GM04503 (cell line): ENCODE data around the gene CDK5RAP2.
A peak's percentile ranks its signal among the peaks of the same experiment; 100 is the strongest.
"Not testable (repeated sequence)": the region's sequence is repeated elsewhere in the genome, so short reads cannot be mapped to it uniquely, and the experiment has no call there.

Experiments used
- DNase-seq: peaks from one replicate; pipeline ENCODE4 v3.0.0-alpha.2; 2012; ENCODE audit warnings: low read depth

Gene CDK5RAP2

DNA sequence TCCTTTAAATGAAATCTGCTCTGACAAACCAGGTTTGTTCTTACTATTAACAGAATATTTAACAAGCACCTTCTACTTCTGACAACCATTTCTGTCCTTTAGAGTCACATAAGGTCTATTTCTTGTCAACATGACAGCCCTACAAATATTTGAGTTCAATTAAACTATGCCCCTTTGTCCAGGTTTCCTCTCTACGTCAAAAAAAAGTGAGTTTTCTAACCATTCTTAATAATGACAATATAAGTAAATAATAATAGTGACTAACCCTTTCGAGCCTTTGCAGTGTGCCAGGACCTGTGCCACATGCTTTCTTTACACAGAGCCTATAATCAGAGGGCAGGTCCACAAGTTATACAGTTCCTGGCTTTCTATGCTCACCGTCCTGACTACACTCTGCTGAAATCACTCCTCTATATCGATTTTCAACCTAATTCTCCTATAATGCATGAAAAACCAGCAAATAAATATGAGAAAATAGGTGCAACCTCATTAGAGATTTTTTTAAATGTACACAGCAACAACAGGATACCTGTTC lies 115.0 kb downstream of the CDK5RAP2 start:
- no peak for DNase-seq

DNA sequence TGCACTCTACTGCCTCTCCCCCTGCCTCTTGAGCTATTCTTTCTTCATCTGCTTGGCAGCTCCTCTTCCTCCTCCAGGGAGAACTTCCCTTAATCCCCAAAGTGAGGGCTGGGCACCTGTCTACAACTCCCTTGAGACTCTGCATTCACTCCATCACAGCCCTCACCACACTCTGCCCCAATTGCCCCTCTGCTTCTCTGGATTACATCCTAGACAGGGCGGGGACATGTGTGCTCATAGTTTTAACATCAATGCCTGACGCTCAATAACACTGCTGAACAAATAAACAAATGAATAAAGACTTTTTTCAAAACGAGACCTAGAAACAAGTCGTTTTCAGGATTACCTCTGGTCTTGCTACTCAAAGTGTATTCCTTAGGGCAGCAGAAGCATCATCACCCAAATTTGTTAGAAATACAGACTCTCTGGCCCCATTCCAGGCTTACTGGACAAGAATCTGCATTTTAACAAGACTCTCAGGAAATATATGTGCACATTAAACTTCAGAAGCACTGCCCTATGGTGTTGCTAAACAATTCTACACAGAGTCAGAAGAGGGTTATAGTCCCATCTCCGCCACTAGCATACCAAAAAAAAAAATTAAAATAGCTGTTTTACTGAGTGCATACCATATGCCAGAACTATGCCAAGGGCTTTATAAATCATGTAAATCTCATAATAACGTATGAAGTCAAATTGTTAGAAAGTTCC lies 115.6 kb downstream of the CDK5RAP2 start:
- no peak for DNase-seq

DNA sequence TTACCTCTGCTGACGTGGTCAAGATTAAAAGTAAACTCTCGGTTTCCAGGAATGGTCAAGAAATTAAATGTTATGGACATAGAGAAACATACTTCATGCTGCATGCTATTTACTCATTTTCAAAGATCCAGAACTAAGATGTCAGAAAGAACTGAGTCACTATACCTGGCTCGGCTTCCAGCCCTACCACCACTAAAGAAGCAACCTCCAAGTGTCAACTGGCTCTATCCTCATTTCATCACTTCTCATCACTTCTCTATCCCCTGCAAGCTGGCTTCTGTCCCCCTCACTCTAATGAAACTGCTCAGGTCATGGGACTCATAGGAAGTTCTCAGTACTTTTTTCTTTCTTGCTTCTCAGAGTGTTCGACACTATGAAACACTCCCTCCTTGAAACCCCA lies 116.2 kb downstream of the CDK5RAP2 start:
- no peak for DNase-seq

DNA sequence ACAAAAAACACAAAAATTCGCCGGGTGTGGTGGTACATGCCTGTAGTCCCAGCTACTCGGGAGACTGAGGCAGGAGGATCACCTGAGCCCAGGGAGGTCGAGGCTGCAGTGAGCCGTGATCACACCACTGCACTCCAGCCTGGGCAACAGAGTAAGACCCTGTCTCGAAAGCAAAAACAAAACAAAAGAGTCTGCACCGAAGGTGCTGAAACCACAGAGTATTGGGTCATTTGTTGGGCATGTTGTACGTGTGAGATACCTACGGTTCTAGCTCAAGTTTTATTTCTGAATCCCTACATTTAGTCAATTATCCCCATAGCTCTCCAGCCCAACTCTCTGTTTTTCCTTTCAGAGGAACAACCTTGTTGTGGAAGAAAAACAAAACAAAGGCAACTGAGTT lies 118.3 kb downstream of the CDK5RAP2 start:
- DNase-seq: not testable (repeated sequence)

DNA sequence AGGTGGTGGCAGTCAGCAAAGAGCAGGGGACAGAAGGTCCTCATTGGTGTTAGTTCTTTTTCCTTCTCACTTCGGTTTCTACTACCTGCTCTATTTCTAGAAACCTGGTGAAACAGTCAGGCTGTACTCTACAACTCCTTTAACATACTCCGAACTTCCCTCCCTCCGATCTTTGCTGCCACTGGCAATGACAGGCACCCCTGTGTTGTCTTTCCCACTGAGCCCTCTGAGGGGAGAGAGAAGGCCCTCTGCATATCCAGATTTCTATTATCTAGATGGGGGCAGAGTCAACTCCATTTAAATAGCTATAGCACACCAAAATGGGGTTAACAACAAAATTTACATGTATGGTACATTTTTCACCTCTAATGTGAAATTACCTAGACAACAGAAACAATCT lies 123.7 kb downstream of the CDK5RAP2 start:
- DNase-seq: no peak

DNA sequence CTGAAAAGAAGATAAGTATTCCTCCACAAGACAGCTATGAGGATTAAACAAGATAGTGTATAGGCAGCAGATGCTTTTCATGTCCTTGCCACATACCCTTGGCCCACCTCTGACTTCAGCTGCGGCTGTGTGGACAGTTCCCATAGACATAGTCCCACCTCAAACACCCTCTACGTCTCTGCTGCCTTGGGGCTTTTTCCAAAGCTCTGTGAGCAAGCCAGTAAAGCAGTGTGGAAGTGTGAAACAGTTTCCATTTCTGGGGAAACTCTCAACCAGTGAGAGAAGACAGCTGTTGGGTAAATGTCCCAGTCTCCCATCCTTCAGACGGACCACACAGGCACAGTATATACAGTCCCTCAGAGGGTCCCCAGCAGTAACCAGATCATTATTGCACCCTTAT lies 125.5 kb downstream of the CDK5RAP2 start:
- DNase-seq: no peak

DNA sequence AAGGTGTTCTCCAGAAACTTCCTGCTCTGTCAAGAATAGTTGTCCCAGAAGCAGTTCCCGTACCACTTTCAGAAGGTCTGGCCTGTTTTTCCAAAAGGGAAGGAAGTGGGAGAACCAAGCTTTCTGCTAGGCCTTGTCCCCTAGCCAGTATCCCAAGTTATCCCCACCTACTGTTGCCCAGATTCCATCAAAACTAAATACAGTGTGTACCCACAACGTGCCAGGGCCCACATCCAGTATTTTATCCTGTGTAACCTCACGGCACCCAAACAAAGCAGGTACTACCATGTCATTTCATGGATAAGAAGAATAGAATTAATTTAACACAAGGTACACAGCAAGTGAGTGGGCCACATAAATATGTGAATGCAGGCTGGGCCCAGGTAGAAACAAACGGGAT lies 126.2 kb downstream of the CDK5RAP2 start:
- DNase-seq: no peak

DNA sequence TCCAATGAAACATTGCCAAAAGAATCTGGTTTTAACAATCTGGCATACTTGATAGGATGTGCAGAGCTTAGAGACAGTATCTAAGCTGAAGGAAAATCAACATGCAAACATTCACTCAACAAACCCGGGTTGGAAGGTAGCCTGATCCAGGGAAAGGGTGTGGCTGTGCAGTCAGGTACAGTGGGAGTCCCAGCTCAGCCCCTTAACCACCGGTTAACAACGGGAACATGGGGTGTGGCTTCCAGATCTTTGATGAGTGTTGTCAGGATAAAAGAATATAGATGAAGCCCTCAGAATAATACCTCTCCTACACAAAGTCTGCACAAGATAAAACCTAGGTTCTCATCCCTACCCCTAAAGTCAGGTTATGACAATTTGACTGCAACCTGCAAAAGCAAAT lies 127.3 kb downstream of the CDK5RAP2 start:
- no peak for DNase-seq

DNA sequence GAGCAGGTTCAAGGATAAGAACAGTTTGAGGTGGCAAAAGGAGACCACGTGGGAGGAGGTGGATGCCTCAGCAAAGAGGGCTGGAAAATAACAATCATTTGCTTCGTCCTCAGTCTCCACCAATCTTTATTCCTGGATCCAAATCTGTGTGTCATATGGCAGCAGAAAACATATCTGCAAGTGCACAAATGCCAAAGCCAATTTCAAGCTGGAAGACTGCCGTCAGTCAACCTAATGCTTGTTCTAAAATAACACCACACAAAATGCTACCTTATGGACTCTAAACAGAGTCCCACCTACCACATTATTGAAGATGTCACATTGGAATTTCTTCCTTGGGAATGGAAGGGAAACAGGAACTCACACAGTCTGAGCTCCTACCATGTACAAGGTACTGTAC lies 129.1 kb downstream of the CDK5RAP2 start:
- DNase-seq: no peak

DNA sequence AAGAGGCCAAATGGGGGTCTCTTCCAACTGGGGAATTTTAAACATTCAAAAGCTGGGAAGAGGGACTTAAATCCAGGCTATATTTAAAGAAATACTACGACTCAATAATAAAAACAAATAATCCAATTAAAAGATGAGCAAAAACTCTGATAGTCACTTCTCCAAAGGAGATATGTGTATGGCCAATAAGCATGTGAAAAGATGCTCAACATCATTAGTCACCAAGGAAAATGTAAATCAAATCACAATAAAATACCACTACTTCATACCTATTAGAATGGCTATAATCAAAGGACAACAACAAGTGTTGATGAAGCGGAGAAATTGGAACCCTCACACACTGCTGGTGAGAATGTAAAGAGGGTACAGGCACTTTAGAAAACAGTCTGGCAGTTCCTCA lies 130.4 kb downstream of the CDK5RAP2 start:
- no peak for DNase-seq

DNA sequence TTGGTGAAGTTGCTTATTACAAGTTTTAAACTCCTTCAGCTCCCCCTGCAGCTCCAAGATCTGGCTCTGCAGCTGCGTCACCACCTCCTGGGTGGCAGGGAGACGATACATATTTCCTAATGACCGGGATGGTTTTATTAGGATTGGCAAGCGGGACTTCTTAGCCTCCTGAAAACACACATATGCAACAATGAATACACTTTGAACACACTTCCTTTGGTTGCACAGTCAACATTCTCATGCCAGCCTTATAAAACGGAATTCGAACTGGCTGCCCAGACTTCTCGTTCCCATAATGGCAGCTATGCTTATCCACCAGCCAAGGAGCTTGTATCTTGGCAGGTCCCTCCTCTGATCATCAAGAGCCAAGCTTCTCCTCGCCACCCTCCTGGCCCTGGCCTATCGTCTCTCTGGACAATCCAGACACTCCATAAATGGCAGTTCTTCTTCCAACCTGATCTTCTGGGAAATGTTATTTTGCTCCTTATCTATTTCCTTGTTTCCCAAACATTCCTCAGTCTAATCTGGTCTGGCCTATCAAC lies 131.9 kb downstream of the CDK5RAP2 start:
- DNase-seq: no peak

DNA sequence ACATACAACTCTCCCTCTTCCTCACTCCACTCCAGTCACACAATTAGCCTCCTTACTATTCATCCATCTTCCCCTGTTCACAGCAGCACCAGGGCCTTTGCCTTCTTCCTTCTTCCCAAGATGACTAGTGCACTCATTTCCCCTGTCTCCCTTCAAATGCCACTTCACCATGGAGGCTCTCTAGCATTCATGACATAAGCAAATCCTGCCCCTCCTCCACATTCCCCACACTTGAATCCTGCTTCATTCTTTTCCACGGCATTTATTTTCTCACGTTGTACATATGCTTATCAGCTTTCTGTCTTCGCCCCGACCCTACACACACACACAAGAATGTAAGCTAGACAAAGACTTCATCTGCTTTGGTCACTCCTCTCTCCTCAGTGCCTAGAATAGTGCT lies 133.3 kb downstream of the CDK5RAP2 start:
- no peak for DNase-seq

DNA sequence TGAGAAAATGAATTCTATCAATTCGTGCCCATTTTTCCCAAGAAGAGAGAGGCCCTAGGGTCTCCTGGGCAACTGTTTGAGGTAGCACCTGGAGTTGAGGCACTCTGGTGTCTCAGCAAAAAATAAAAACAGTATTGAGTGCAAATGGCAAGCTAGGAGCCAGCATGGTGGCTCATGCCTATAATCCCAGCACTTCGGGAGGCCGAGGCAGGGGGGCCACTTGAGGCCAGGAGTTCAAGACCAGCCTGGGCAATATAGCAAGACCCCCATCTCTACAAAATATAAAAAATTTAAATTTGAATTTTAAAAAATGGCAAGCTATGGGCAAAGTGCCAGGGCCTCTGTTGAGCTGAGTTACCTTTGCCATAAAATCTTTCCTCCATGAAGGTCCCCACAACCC lies 136.0 kb downstream of the CDK5RAP2 start:
- no peak for DNase-seq

DNA sequence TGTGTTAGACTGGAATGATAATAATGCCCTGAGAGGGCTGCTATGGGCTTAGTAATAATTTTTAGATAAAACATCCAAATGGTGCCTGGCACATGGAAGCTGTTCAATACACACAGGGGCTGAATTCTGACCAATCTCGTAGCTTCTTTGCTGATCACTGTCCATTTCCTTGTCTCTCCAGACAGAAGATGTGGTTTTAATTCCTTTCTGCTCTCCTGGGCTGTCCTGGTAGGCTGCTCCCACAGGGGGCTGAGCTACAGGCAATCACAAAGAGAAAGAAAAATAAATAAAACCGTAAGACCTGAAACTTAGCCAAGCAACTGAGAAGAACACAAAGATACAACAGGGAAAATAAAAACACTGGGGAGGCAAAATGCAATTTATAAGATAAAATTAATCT lies 136.5 kb downstream of the CDK5RAP2 start:
- no peak for DNase-seq

DNA sequence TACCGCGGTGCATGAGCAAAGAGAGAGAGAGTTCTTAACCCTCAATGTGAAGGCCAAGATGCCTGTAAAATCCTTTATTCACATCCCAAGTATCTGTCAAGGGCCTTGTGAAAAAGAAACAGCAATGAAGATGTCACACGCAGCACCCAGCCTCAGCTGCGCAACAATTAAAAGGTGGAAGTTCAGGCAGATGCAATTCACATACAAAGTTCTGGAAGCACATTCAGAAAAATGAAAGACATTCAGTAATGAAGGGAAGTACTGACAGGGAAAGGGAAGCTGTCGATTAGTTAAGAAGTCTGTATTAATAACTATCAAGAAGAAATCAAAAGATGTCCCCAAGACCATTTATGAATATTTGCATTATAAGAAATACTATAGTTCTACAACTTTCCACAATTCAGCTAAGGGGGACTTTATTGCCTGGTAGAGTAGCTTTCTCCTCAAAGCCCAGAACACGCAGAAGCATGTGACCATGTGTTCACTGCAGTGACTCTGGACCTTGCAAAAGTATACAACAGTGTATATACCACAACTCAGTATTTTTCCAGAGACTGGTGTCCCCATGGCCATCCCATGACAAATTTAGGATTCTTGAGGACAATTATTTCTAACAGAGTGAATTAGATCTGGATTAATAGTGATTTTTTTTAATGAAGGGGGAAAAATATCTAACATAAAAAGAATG lies 137.5 kb downstream of the CDK5RAP2 start:
- DNase-seq: no peak

DNA sequence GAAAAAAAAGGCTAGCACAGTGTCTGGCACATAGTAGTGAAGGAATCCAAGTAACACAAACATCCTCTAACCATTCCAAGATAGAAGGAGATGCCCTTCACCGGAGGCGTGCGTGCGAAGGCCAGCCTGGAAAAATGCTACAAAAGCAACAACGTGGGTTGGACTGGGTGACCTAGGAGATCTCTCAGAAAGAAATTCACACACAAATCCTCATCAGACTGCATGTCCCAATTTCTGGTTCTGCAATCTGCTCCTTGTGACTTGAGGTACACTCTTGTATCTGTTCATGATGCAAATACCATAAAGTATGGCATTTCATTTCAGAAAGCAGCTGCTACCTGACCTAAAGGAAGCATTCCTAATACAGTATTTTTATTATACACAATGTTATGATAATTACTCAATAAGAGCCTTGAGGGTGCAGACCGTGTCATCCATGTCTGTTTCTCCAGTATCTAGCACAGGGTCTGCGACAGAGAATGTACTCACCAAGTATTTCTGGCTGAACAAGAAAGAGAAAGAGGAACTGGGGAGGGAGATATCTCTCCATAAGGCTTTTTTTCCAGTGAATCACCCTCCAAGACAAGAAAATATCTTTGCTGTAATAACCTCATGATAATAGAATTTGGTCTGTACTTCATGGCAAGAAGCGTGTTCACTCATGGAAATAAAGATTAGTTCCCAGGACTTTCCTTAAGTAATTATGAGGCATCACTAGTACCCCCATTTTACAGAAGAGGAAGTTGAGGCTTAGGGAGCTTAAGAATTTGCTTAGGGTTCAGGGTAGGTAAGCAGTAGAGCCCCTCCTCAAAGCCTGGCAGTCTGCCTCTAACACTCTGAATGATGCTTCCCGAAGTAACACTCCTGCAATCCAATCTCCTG lies 138.3 kb downstream of the CDK5RAP2 start:
- peak; percentile 57 for DNase-seq

DNA sequence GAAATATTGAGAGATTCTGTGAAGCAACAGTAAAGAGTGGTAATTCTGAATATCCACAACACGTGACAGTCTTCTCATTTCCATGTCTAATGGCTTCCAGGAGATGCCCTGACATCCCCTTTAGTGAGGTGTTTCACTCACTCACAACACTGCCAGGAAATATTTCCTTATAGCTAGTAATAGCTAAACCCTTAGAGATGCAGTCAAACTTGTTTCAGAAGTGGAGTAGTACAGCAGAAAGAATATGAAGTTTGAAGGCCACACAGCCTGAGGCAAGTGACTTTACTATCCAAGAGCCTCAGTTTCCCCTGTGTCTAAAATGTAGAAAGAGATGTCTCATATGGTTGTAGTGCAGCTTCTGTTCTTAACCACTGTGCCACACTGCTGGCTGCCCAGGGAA lies 139.2 kb downstream of the CDK5RAP2 start:
- DNase-seq: no peak

DNA sequence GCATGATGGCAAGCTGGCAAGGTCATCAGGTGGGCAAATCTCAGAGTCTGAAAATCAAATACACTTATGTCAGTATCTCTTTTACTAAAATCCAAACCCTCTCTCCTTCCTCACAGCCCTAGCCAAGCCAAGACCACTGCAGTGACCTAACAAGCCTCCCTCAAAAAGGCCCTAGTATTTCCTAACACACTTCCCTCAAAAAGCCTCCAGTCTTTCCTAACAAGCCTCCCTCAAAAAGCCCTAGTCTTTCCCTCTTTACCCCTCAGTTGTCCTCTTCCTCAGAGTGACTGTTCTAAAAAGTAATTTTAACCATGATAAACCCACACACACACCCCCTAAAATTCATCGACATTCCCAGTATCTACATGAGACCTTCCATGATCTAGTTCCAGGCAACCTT lies 140.0 kb downstream of the CDK5RAP2 start:
- DNase-seq: no peak

DNA sequence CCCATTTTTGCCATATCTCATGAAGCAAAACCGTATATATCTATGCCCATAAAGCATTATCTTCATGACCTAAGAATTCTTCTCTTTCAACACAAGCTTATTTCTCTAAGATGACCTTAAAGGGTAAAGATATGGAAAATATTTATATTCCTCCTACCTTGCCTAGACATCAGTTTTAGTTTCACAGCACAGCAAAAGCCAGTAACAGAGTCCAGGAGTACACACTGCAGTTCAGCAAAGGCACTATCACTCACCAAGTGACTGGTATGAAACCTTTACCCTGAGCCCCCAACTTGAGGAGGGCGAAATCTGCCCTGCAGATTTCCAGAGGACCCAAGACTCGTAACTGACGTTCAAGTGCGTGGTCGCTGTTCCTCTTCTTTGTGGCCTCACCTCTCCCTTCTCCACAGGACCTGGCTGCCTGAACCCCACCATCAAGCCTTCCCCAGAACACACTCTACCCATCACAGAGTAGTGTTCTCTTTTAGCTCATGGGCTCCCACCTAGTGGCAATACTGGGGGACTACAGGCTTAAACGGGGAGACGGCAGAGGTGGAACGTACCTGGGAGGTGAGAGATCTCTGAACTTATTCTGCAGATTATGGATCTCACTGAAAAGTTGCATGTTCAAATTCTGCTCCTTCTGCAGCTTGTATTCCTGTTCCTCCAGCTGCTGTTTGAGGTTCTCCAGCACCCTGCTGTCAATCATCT lies 141.0 kb downstream of the CDK5RAP2 start:
- DNase-seq: no peak

DNA sequence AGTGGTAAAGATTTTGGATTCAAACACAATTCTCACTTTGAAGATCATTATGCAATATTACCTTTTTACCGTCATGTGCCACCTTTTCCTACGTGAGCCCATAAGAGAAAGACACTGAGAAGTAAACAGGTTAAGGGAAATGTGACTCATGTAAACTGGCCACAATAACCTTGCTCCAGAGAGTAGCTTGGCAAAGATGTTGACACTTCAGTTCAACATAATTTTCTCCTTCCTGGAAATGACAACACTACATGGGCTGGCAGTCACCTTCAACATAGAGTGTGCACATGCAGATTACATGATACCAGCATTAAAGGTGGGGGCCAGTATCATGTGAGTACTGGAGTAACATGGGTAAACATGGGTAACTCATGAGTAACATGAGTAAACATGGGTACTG lies 141.9 kb downstream of the CDK5RAP2 start:
- no peak for DNase-seq

DNA sequence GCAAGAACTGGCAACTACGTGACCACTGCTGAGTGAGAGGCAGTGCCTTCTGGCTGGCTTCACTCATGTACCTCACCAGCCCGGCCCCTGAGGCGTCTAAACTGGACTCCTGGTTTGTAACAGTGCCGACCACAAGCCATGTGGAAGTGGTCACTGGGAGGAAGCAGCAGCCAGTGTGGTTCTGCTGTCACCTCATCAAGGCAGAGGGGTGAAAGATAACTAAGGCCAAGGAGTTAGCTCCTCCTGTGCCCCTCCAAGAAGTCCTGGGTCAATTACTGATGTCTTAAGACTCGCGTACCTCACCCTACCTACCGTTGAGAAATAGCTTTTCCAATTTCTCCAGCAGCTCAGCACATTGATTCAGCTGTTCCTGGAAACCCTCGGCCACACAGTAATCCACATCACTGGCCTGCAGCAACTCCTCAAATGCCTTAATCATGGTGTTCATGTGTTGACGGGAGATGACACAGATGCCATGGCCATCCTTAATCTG lies 142.9 kb downstream of the CDK5RAP2 start:
- DNase-seq: no peak

DNA sequence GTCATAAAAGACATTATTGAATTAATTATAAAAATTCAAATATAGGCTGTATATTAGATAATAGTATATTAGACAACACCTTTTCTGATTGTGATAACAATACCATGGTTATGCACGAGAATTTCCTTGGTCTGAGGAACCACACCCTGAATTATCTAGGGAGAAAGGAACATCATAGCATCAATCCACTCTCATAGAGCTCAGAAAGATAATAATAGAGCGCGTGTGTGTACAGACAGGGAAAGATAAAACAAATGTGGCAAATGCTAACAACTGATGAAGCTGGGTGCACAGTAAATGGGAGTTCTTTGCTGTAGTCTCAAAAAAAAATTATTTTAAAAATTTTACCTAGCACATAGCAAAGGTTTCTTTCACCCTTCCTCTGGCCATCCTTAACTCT lies 143.5 kb downstream of the CDK5RAP2 start:
- DNase-seq: no peak
